ENCODE measurements around the gene ACTN3.

The ACTN3 gene

DNA sequence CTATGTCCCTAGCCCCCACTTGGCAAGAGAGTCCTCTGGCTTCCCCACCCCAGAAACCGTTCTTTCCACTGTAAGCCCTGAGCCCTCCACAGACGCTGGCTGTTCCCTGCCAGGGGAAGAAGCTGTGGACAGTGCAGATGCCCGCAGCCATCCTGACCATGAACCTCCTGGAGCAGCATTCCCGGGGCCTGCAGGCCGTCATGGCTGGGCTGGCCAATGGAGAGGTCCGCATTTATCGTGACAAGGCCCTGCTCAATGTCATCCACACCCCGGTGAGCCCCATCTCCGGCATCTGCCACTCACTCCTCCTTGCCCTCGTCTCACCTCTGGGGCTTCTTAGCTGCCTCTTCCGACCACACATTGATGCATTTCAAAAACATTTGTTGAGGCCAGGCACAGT, 23.1 kb upstream of the ACTN3 start:
- H3K27ac ChIP-seq = no peak overlapping the region
- TF ChIP-seq, protein P1, sequence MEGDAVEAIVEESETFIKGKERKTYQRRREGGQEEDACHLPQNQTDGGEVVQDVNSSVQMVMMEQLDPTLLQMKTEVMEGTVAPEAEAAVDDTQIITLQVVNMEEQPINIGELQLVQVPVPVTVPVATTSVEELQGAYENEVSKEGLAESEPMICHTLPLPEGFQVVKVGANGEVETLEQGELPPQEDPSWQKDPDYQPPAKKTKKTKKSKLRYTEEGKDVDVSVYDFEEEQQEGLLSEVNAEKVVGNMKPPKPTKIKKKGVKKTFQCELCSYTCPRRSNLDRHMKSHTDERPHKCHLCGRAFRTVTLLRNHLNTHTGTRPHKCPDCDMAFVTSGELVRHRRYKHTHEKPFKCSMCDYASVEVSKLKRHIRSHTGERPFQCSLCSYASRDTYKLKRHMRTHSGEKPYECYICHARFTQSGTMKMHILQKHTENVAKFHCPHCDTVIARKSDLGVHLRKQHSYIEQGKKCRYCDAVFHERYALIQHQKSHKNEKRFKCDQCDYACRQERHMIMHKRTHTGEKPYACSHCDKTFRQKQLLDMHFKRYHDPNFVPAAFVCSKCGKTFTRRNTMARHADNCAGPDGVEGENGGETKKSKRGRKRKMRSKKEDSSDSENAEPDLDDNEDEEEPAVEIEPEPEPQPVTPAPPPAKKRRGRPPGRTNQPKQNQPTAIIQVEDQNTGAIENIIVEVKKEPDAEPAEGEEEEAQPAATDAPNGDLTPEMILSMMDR (conservative IDR thresholded peaks at IDR 0.05) = no peak

DNA sequence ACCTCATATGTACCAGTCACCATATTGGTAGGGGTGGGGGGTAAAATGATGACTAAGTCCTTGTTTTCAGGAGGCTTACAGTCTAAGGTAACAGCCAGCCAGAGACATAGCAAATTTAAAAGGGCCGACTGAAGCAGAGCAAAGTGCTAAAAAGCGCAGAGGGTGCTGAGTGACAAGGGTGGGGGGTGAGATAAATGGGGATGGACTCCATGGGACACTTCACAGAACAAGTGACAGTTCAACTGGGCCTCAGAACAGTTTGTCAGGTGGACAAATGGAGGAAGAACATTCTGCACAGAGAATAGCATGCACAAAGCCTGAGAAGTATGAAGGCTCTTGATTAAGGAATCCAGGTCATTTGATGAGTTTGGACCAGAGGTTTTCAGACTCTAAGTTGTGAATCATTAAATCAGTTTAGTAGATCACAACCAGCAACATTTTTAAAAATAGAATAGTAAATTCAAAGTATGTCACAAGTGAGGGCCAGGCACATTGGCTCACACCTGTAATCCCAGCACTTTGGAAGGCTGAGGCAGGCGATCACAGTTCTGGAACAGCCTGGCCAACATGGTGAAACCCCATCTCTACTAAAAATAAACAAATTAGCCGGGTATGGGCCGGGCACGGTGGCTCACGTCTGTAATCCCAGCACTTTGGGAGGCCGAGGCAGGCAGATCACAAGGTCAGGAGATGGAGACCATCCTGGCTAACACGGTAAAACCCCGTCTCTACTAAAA, 22.2 kb upstream of the ACTN3 start:
- H3K27ac ChIP-seq = no peak overlapping the region
- TF ChIP-seq, protein P1 (conservative IDR thresholded peaks at IDR 0.05) = no peak

DNA sequence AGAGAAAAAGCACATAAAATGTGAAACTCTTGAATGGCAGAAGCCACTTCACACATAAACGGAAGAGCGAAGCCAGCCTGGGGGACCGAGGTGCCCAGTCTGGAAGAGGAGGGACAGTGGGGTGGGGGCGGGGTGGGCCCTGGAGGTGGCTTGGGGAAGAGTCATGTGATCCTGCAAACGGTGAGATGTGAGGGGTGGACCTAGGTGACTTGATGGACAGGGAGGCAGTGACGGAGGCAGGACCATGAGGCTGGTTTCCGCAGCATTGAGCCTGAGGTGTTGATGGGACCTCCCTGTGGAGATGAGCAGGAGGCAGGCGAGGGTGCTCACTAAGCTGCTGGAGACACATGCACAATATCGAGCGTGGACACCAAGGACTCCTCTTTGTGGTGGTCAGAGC, 17.6 kb upstream of the ACTN3 start:
- TF ChIP-seq, protein P1 (conservative IDR thresholded peaks at IDR 0.05) = no peak
- no peak overlapping the region for H3K27ac ChIP-seq

DNA sequence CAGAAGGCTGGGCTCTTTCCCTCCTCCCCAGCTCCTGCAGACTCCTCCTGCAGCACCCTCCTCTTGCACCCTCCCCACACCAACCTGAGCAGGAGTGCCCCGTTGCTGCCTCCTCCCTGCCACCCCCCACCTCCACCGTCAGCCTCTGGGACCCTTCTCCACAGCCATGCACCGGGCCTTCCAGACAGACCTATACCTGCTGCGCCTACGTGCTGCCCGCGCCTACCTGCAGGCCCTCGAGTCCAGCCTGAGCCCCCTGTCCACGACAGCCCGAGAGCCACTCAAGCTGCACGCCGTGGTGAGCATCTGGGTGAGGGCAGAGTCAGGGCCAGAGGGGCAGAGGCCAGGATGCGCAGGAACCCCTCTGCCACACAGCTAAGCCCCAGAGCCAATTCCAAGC, 17.0 kb upstream of the ACTN3 start:
- TF ChIP-seq, protein P1 (conservative IDR thresholded peaks at IDR 0.05) = no peak
- no peak overlapping the region for H3K27ac ChIP-seq

DNA sequence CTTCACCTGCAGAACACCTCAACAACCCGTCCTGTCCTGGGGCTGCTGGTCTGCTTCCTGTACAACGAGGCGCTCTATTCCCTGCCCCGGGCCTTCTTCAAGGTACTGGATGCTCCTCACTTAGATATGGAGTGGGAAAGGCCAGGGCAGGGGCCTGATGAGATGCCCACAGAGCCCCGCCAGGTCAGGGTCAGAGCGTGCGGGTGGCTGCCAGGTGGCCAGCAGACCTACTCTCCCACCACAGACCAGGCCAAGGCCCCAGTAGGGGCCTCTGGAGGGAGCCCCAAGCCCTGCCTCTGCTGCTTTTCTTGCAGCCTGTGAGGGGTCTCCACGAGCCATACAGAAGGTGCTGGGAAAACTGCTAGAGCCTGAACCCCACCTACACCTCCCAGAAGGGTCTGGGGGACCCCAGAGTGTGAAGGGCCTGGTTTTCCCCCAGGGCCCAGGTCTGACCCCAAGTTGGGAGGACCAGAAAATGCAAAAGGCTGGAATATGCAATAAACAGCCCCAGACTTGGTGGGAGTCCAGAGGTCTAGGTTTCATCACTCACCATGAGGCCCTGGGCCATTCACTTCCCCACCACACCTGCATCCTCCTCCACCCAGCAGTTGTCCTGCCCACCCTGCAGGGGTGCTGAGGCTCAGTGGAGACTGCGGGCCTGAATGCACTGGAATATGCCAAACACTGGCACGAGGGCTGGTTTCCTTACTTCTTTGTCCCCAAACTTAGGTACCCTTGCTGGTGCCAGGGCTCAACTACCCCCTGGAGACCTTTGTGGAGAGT, 15.6 kb upstream of the ACTN3 start:
- TF ChIP-seq, protein P1 (conservative IDR thresholded peaks at IDR 0.05) = no peak

DNA sequence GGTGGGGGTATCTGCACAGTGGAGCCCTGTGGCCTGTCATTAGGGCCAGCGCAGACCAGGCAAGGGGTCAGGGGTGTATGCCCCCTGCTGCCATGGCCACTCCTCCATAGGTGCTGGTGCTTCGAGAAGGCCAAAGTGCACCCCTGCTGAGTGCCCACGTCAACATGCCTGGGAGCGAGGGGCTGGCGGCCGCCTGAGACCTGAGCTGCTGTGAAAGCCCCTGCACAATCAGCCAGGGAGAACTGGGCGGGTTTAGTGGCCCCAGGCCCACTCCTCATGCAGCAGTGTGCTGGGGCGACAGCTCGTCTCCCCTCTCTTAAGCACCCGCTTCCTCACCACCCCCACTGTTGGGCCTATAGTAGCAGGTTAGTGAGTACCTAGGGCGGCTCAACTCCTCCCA, 14.9 kb upstream of the ACTN3 start:
- TF ChIP-seq, protein P1 (conservative IDR thresholded peaks at IDR 0.05) = no peak
- H3K27ac ChIP-seq = no peak overlapping the region

More for the DNA sequence above, 15.6 kb upstream of the ACTN3 start:
- H3K27ac ChIP-seq = no peak overlapping the region

DNA sequence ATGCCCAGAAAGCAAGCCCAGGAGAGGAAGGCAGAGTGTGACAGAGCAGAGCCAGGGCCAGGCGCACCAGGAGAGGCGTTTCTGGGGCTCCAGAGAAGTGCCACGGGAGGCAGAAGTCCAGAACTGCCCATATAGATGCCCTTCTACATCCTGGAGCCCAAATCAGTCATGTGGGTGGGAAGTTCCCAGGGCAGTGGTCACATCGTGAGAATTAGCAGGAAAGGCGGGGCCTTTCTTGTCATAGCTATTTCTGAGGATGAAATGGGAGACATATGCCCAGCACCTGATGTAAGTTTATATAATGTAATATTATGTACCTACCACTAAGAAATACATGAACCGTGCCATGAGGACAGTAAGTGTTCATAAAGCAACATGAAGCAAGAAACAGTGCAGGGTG, 13.9 kb upstream of the ACTN3 start:
- no peak overlapping the region for H3K27ac ChIP-seq
- TF ChIP-seq, protein P1 (conservative IDR thresholded peaks at IDR 0.05) = no peak

Measured in VCaP (cell line).